PFSK-1 (cell line): Measurements from ENCODE around the gene OR11G2. TPM values are rescaled to one million over a fixed set of nuclear protein-coding genes. Genes with fewer than 3 reads are reported as not detected.

Source experiments
- FOXP2 ChIP-seq: optimal IDR thresholded peaks from 2 replicates; pipeline ENCODE3; 2011; ENCODE audit warnings: borderline replicate concordance, control low read depth, inconsistent platforms; ENCODE audit not compliant: insufficient read depth; ENCODE audit errors: extremely low read length, extremely low read depth
- POLR2AphosphoS5 ChIP-seq: IDR thresholded peaks from 2 replicates; pipeline ENCODE4 v1.6.1; 2012; ENCODE audit warnings: low read depth, mild to moderate bottlenecking, control low read depth, low read length, moderate library complexity
- SIN3A ChIP-seq: IDR thresholded peaks from 2 replicates; pipeline ENCODE4 v1.6.1; 2012; ENCODE audit warnings: mild to moderate bottlenecking, low read length, moderate library complexity, borderline replicate concordance; ENCODE audit not compliant: insufficient read depth
- TAF1 ChIP-seq: IDR thresholded peaks from 2 replicates; pipeline ENCODE4 v1.6.1; 2012; ENCODE audit warnings: low read length, control low read depth, borderline replicate concordance; ENCODE audit not compliant: insufficient read depth
- polyA plus RNA-seq: library from polyadenylated mRNA; unstranded; fragments of >200 nt; gene quantifications from one replicate; pipeline ENCODE4 v1.2.1, GENCODE V29; 2012; ENCODE audit warnings: low read depth, missing spikeins; ENCODE audit not compliant: insufficient read length
- TF ChIP-seq, protein P1 (sequence below), 2 experiments: IDR thresholded peaks; 2 replicates each; pipeline versions ENCODE4 v1.6.1 to v1.8.0; 2011 to 2012; ENCODE audit warnings: low read depth in 2 of 2, low read length in 2 of 2, control low read depth in 1 of 2, inconsistent platforms in 1 of 2, mild to moderate bottlenecking in 1 of 2, moderate library complexity in 1 of 2; ENCODE audit not compliant: insufficient read depth in 1 of 2

The OR11G2 gene
- polyA plus RNA-seq, result not detected

DNA sequence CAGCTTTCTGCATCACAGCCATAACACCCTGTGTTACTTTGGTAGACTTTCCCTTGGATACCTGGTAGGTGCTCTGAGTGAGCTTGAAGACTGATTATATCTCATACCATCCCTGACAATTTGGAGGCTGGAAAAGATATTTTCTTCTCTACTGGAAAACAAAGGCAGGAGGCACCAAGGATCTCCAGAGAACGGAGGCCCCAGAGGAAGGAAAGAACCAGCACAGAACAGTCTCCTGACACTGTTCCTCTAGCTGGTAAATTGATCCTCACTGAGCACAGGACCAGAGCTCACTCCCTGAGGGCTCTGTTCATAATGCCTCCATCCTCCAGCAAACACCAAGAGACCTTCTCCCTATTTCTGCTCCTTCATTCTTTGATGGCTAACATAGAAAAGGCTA lies at the start of gene OR11G2:
TSS of gene OR11G2 (plus strand) at position 301 of the 400 bp plus-strand sequence. CDS start 6,542 bp downstream, outside the sequence.
- TF ChIP-seq POLR2AphosphoS5 (no peak), TAF1 (no peak), SIN3A (no peak), FOXP2 (no peak)
- TF ChIP-seq, protein P1, sequence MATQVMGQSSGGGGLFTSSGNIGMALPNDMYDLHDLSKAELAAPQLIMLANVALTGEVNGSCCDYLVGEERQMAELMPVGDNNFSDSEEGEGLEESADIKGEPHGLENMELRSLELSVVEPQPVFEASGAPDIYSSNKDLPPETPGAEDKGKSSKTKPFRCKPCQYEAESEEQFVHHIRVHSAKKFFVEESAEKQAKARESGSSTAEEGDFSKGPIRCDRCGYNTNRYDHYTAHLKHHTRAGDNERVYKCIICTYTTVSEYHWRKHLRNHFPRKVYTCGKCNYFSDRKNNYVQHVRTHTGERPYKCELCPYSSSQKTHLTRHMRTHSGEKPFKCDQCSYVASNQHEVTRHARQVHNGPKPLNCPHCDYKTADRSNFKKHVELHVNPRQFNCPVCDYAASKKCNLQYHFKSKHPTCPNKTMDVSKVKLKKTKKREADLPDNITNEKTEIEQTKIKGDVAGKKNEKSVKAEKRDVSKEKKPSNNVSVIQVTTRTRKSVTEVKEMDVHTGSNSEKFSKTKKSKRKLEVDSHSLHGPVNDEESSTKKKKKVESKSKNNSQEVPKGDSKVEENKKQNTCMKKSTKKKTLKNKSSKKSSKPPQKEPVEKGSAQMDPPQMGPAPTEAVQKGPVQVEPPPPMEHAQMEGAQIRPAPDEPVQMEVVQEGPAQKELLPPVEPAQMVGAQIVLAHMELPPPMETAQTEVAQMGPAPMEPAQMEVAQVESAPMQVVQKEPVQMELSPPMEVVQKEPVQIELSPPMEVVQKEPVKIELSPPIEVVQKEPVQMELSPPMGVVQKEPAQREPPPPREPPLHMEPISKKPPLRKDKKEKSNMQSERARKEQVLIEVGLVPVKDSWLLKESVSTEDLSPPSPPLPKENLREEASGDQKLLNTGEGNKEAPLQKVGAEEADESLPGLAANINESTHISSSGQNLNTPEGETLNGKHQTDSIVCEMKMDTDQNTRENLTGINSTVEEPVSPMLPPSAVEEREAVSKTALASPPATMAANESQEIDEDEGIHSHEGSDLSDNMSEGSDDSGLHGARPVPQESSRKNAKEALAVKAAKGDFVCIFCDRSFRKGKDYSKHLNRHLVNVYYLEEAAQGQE (IDR thresholded peaks at IDR 0.05; ENCODE audit: insufficient read depth in 1 of 2, low read depth in 2 of 2, low read length in 2 of 2), result no peak

DNA sequence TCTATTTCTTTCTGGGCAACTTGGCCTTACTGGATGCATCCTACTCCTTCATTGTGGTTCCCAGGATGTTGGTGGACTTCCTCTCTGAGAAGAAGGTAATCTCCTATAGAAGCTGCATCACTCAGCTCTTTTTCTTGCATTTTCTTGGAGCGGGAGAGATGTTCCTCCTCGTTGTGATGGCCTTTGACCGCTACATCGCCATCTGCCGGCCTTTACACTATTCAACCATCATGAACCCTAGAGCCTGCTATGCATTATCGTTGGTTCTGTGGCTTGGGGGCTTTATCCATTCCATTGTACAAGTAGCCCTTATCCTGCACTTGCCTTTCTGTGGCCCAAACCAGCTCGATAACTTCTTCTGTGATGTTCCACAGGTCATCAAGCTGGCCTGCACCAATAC lies 46.8 kb upstream of the OR11G2 start:
- no peak for TF ChIP-seq POLR2AphosphoS5
- no peak for TF ChIP-seq TAF1
- TF ChIP-seq, protein P1 (IDR thresholded peaks at IDR 0.05; ENCODE audit: insufficient read depth in 1 of 2, low read depth in 2 of 2, low read length in 2 of 2), result no peak

DNA sequence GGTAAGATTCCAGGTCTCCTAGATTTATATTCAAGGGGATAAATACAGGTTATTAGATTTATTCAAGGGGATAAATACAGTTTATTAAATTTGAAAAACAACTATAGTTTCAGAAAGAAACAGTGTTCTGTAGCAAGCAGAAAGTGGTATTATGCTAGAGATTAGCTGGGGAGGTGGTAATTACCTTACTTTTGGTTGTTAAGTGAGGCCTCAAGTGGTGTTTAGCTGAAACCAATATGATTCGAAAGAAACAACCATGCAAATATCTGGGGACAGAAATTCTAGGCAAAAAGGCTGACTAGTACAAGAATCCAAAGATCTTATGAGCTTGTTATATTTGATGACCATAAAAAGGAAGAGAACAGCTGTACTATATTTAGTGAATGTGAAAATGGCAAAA lies 45.9 kb upstream of the OR11G2 start:
- TF ChIP-seq SIN3A (no peak), POLR2AphosphoS5 (no peak), TAF1 (no peak), FOXP2 (no peak)
- TF ChIP-seq, protein P1 (IDR thresholded peaks at IDR 0.05; ENCODE audit: insufficient read depth in 1 of 2, low read depth in 2 of 2, low read length in 2 of 2), result no peak

GRCh38 chr14:20164462-20164861 lies 26.2 kb upstream of the OR11G2 start:
- TF ChIP-seq SIN3A (no peak), FOXP2 (no peak), TAF1 (no peak), POLR2AphosphoS5 (no peak)
- TF ChIP-seq, protein P1 (IDR thresholded peaks at IDR 0.05; ENCODE audit: insufficient read depth in 1 of 2, low read depth in 2 of 2, low read length in 2 of 2), result no peak

DNA sequence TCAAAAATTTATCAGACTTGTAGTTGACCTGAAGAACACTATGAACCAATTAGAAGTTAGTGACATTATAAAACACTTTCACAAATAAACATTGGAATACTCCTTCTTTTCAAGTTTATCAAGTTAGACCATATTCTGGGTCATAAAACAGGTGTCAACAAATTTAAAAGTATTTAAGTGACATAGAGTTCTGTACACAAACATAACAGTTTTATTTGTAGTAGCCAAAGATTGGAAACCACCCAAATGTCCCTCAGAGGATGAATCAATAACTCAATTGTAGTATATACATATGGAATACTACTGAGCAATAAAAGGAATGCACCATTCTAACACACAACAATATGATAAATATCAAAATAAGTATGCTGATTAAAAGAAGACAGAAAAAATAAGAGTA lies 23.6 kb upstream of the OR11G2 start:
- TF ChIP-seq POLR2AphosphoS5 (no peak), TAF1 (no peak), SIN3A (no peak), FOXP2 (no peak)
- TF ChIP-seq, protein P1 (IDR thresholded peaks at IDR 0.05; ENCODE audit: insufficient read depth in 1 of 2, low read depth in 2 of 2, low read length in 2 of 2), result no peak
